ENCODE results near the gene ANKRD23. TPM values are rescaled to one million over a fixed set of nuclear protein-coding genes. Genes with fewer than 3 reads are reported as not detected.
A peak's percentile ranks its signal among the peaks of the same experiment; 100 is the strongest.

ANKRD23 gene
- total and polyA plus RNA-seq, 2 of the 8 experiments (the other 6 are each of a cell fraction or from before 2014, with no cell fraction given) = 3.4 to 3.5 TPM

- POLR2A ChIA-PET (ENCODE audit: partially characterized antibody) = interaction anchor here (0.8 to 5.8 kb wide), 19 partner anchors 9 to 106 kb away, joined by 3 to 49 read pairs (median 7); partner anchors contain the start of genes ANKRD23, CNNM3 and SEMA4C
- Histone ChIP-seq H3K4me3 (ENCODE audit: extremely low read depth in 1 of 4, insufficient read depth in 2 of 4, low read depth in 3 of 4, low read length in 4 of 4) (peak overlapping the region; percentile 12 to 75 (median 56); a peak in 6 of 8 replicates), H2AFZ (ENCODE audit: low read length) (no peak overlapping the region)
These were observed 15.4 kb upstream of the ANKRD23 start for GRCh38 chr2:96859099-96859649.

More at GRCh38 chr2:96859099-96859649, 15.4 kb upstream of the ANKRD23 start:
- Histone ChIP-seq H4K20me1 (replicated peaks in 1 of 2; ENCODE audit: control insufficient read depth in 1 of 2, insufficient read depth in 2 of 2, low read length in 2 of 2) (peaks cover 12% of the 10 kb centered on the region in 2 experiments), H4K8ac (ENCODE audit: extremely low read depth, insufficient read depth, low read length) (no peak overlapping the region; the same call in 1 of the 2 replicates), H4K5ac (ENCODE audit: insufficient read length, low read depth, low read length) (peak overlapping the region; percentile 18), H3K9me3 (ENCODE audit: insufficient read depth in 2 of 2, low read depth in 1 of 2, low read length in 1 of 2) (no peaks in the 10 kb centered on the region), H3K56ac (replicated peaks; ENCODE audit: insufficient read length, low read depth, low read length) (no peak overlapping the region), H3K4ac (replicated peaks; ENCODE audit: insufficient read length, low read depth, low read length) (peak overlapping the region; percentile 6), H3K18ac (ENCODE audit: extremely low read depth, low read length) (peak overlapping the region; percentile 38; the same call in 1 of the 2 replicates), H3K4me1 (replicated peaks in 1 of 4; ENCODE audit: control insufficient read depth in 3 of 4, insufficient read depth in 4 of 4, low read length in 3 of 4) (peaks cover 3 to 11% (median 8%) of the 10 kb centered on the region in 4 experiments), H2BK120ac (replicated peaks; ENCODE audit: low read depth, low read length) (no peak overlapping the region), H3K79me2 (ENCODE audit: control insufficient read depth in 1 of 2, insufficient read depth in 2 of 2, low read length in 2 of 2) (peaks cover 0 to 17% of the 10 kb centered on the region in 2 experiments; a peak in 3 of 4 replicates), H3K14ac (ENCODE audit: insufficient read length) (no peak overlapping the region), H3K36me3 (ENCODE audit: control insufficient read depth in 2 of 4, insufficient read depth in 4 of 4, low read length in 3 of 4) (peaks cover 12 to 38% (median 29%) of the 10 kb centered on the region in 4 experiments), H2BK12ac (ENCODE audit: low read depth, low read length) (peak overlapping the region; percentile 39; the same call in 1 of the 2 replicates), H3K23me2 (ENCODE audit: low read depth, low read length) (peaks cover 10% of the 10 kb centered on the region; the same call in 1 of the 2 replicates), H3K27ac (ENCODE audit: low read depth, low read length) (no peak overlapping the region), H3K9ac (replicated peaks in 1 of 4; ENCODE audit: extremely low read depth in 1 of 4, low read depth in 3 of 4, low read length in 3 of 4) (peak overlapping the region in 1 of 4 experiments; percentile 20; a peak in 2 of 7 replicates), H3K23ac (ENCODE audit: insufficient read length) (no peak overlapping the region), H2BK15ac (ENCODE audit: low read length) (no peak overlapping the region), H2BK5ac (ENCODE audit: low read depth, low read length) (peak overlapping the region; percentile 73; the same call in 1 of the 2 replicates), H3K27me3 (replicated peaks in 1 of 4; ENCODE audit: control insufficient read depth in 3 of 4, extremely low read depth in 1 of 4, insufficient read depth in 3 of 4, low read length in 3 of 4) (no peaks in the 10 kb centered on the region), H4K91ac (replicated peaks; ENCODE audit: insufficient read length, low read length) (no peak overlapping the region), H2AK5ac (ENCODE audit: low read depth, low read length) (no peak overlapping the region), H3K4me2 (ENCODE audit: insufficient read depth in 1 of 2, low read depth in 2 of 2, low read length in 2 of 2) (peak overlapping the region; percentile 54 to 71), H2BK20ac (ENCODE audit: low read length) (no peak overlapping the region), H3K79me1 (ENCODE audit: low read depth, low read length) (peaks cover 5% of the 10 kb centered on the region; the same call in 1 of the 2 replicates)
- CTCF ChIA-PET (ENCODE audit: partially characterized antibody) = interaction anchor here (0.7 to 8.3 kb wide), 25 partner anchors 9 to 265 kb away, joined by 3 to 89 read pairs (median 8); partner anchors contain the start of gene ANKRD36
- TF ChIP-seq POLR2A (IDR thresholded peaks at IDR 0.05; ENCODE audit: control extremely low read depth in 1 of 2, low read depth in 2 of 2, low read length in 2 of 2) (peak in 1 of 2 experiments; percentile 70; a peak in 1 of 3 replicates), POLR2AphosphoS5 (IDR thresholded peaks at IDR 0.05; ENCODE audit: low read depth, low read length) (0 out of 2 replicates have a peak, but pooled peaks have one; percentile 41), ATF3 (IDR thresholded peaks at IDR 0.05; ENCODE audit: insufficient read depth, low read depth, low read length) (no peak)
- FAIRE-seq (no peak), DNase-seq (ENCODE audit: low read depth in 1 of 2, low spot score in 2 of 2) (no peak)
- WGBS, 2 experiments (ENCODE audit: extremely low coverage in 1 of 2, insufficient coverage in 1 of 2, insufficient read length in 1 of 2, insufficient replicate concordance in 2 of 2, low coverage in 1 of 2, low lambda C conversion rate in 2 of 2, missing lambda C conversion rate in 1 of 2) = 48% methylated on average over 11 of the region's 11 CpGs; no CpG with 5 or more reads in 1 of the 2 experiments

Measured in H1 (cell line).